Stimulated activated CD8-positive, alpha-beta memory T cell treated with anti-CD3 and anti-CD28 coated beads, Interleukin-15, amount 100 ng/mL, for 1 hour (primary cell): ENCODE measurements around the gene STARD3.

Source experiments
- DNase-seq: peaks from one replicate; pipeline ENCODE4 v3.0.0-alpha.2; 2020; ENCODE audit warnings: low read depth

The STARD3 gene

GRCh38 chr17:39604911-39605491, 31.9 kb upstream of the STARD3 start:
- DNase-seq, result no peak

GRCh38 chr17:39605492-39606433, 31.2 kb upstream of the STARD3 start:
- no peak for DNase-seq

GRCh38 chr17:39606434-39607056, 30.4 kb upstream of the STARD3 start:
- no peak for DNase-seq

- no peak for DNase-seq
Measured at GRCh38 chr17:39607057-39607850, 29.7 kb upstream of the STARD3 start.

- no peak for DNase-seq
Measured at GRCh38 chr17:39607851-39608130, 29.2 kb upstream of the STARD3 start, which contains the start of gene NEUROD2. TSS of gene NEUROD2 (minus strand) at chr17:39607920. CDS start at chr17:39606599, 1,321 bp downstream.

GRCh38 chr17:39608142-39608981, 28.6 kb upstream of the STARD3 start:
- DNase-seq, result no peak

- no peak for DNase-seq
Measured at GRCh38 chr17:39609416-39610025, 27.4 kb upstream of the STARD3 start.

GRCh38 chr17:39611401-39612112, 25.4 kb upstream of the STARD3 start:
- no peak for DNase-seq

- DNase-seq, result no peak
Measured at GRCh38 chr17:39612291-39612894, 24.6 kb upstream of the STARD3 start.

GRCh38 chr17:39612935-39613464, 23.9 kb upstream of the STARD3 start:
- DNase-seq, result no peak

GRCh38 chr17:39614545-39615157, 22.3 kb upstream of the STARD3 start:
- no peak for DNase-seq

GRCh38 chr17:39615434-39615833, 21.5 kb upstream of the STARD3 start:
- no peak for DNase-seq

- no peak for DNase-seq
Measured at GRCh38 chr17:39617100-39617445, 19.9 kb upstream of the STARD3 start.

- DNase-seq, result peak; percentile 17
Measured at GRCh38 chr17:39617446-39618245, 19.3 kb upstream of the STARD3 start.

GRCh38 chr17:39618246-39618913, 18.6 kb upstream of the STARD3 start:
- no peak for DNase-seq

GRCh38 chr17:39618956-39619785, 17.8 kb upstream of the STARD3 start:
- no peak for DNase-seq

- DNase-seq, result no peak
Measured at GRCh38 chr17:39619786-39620101, 17.2 kb upstream of the STARD3 start.
